Measurements from ENCODE around the gene SLC15A1. TPM values are rescaled to one million over a fixed set of nuclear protein-coding genes. Genes with fewer than 3 reads are reported as not detected.

The SLC15A1 gene
- total RNA-seq, 4 donors from 2014 or later = 0.57 TPM; not detected in 3

DNA sequence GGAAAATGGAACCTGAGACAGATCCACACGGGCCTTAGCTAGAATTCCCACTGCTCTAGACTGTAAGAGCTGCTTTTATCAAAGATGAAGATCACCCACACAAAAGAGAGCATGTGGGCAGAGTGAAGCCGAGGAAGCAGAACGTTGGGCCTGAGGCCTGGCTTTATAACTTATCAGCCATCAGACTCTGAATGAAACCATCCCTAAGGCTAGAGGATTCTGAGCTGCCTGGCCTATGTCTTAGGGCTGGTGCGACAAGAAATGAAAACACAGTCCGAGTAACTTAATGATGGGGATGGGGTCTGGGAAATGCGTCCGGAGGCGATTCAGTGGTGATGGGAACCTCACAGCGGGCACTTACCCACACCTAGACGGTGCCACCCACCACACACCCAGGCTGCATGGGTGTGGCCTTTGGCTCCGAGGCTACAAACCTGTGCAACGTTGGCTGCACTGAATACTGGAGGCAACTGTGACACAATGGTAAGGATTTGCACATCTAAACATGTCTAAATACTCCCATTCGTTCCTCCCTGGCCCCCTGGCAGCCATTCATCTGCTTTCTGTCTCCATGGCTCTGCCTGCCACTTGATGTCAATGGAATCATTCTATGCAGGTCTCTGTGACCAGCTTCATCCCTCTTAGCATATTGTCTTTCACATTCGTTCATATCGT, 62.0 kb downstream of the SLC15A1 start:
- Histone ChIP-seq H3K27ac (no peak overlapping the region), H3K9me3 (no peaks in the 10 kb centered on the region), H3K27me3 (peaks cover 3% of the 10 kb centered on the region), H3K4me1 (no peaks in the 10 kb centered on the region), H3K4me3 (no peak overlapping the region), H3K36me3 (no peaks in the 10 kb centered on the region)
- no peak for TF ChIP-seq EP300 (IDR thresholded peaks at IDR 0.05)
- TF ChIP-seq, protein P1, sequence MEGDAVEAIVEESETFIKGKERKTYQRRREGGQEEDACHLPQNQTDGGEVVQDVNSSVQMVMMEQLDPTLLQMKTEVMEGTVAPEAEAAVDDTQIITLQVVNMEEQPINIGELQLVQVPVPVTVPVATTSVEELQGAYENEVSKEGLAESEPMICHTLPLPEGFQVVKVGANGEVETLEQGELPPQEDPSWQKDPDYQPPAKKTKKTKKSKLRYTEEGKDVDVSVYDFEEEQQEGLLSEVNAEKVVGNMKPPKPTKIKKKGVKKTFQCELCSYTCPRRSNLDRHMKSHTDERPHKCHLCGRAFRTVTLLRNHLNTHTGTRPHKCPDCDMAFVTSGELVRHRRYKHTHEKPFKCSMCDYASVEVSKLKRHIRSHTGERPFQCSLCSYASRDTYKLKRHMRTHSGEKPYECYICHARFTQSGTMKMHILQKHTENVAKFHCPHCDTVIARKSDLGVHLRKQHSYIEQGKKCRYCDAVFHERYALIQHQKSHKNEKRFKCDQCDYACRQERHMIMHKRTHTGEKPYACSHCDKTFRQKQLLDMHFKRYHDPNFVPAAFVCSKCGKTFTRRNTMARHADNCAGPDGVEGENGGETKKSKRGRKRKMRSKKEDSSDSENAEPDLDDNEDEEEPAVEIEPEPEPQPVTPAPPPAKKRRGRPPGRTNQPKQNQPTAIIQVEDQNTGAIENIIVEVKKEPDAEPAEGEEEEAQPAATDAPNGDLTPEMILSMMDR (IDR thresholded peaks at IDR 0.05) = no peak
- TF ChIP-seq POLR2AphosphoS5 (IDR thresholded peaks at IDR 0.05) = no peak
- no peak for TF ChIP-seq POLR2A (IDR thresholded peaks at IDR 0.05)
- no peak for ATAC-seq
- 80 to 86% methylated on average over 9 to 15 of the region's 15 CpGs for WGBS, 2 donors (ENCODE audit: low coverage in 1 of 2)

DNA sequence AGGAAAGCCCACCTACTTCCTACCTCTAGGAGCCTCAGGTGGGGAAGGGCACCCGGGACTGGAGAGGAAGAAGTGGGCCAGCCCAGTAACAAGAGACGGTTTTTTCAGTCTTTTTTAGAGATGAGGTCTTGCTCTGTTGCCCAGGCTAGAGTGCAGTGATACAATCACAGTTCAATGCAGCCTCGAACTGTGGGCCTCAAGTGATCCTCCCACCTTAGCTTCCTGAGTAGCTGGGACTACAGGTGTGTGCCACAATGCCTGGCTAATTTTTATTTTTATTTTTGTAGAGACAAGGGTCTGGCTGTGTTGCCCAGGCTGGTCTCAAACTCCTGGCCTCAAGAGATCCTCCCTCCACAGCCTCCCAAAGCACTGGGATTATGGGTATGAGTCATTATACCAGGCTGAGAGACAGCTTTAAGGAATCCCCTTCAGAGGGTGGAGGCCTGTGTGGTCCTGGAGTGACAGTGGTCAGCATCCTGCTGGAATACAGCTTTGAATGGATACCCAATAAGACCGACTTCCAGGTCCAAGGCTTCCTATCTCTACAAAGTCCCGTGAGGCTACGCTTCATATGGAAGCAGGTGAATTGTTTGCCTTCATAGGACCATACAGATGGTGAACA, 63.0 kb downstream of the SLC15A1 start:
- Histone ChIP-seq H3K4me1 (no peaks in the 10 kb centered on the region), H3K36me3 (no peaks in the 10 kb centered on the region), H3K27me3 (no peaks in the 10 kb centered on the region), H3K9me3 (no peaks in the 10 kb centered on the region), H3K27ac (no peak overlapping the region), H3K4me3 (no peak overlapping the region)
- 80 to 86% methylated on average over 1 to 4 of the region's 6 CpGs for WGBS, 2 donors (ENCODE audit: low coverage in 1 of 2)
- TF ChIP-seq EP300 (IDR thresholded peaks at IDR 0.05) = no peak
- TF ChIP-seq POLR2AphosphoS5 (IDR thresholded peaks at IDR 0.05) = no peak
- TF ChIP-seq, protein P1 (IDR thresholded peaks at IDR 0.05) = no peak
- no peak for TF ChIP-seq POLR2A (IDR thresholded peaks at IDR 0.05)
- ATAC-seq = no peak

DNA sequence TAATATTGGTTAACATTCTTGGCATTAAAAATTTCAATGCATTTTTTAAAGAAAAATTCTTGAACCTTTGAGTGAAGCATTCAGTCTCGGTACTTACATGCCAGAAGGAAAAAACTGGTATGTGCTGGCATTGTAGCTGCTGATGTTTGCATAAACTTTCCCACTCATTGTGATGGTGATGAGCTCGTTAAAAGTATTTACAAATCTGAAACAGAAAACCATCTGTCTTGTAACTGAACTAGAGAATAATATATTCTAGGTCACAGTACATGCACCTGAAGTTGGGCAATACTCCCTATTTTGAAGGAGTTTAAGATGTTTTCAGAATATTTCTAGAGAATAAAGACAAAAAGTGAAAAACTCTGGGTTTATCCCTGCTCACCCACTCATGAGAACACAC, 64.1 kb downstream of the SLC15A1 start:
- Histone ChIP-seq H3K4me1 (no peaks in the 10 kb centered on the region), H3K27ac (no peak overlapping the region), H3K27me3 (no peaks in the 10 kb centered on the region), H3K9me3 (no peaks in the 10 kb centered on the region), H3K4me3 (no peak overlapping the region), H3K36me3 (no peaks in the 10 kb centered on the region)
- ATAC-seq = no peak
- TF ChIP-seq, protein P1 (IDR thresholded peaks at IDR 0.05) = no peak
- no peak for TF ChIP-seq POLR2AphosphoS5 (IDR thresholded peaks at IDR 0.05)
- TF ChIP-seq POLR2A (IDR thresholded peaks at IDR 0.05) = no peak
- TF ChIP-seq EP300 (IDR thresholded peaks at IDR 0.05) = no peak
- WGBS, 2 donors (ENCODE audit: low coverage in 1 of 2) = 34 to 45% methylated on average over 2 of the region's 2 CpGs

DNA sequence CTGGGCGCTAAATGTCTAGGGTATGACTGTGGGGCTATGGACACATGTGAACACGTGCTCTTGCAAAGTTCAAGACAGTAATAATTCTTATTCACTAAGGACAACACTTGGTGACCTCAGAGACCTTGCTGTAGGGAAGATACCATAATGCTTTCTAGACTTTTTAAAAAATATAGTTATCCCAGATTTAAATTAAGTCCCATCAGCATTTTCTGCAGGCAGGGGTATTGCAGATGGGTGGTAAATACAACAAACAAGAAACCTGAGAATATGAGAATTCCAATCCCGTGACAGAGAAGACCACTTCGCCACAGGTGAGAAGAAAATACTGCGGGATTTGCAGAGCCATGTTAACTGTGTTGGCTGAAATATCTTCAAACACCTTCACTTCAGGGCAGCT, 65.2 kb downstream of the SLC15A1 start:
- Histone ChIP-seq H3K27ac (no peak overlapping the region), H3K4me3 (no peak overlapping the region), H3K4me1 (no peaks in the 10 kb centered on the region), H3K36me3 (no peaks in the 10 kb centered on the region), H3K9me3 (no peaks in the 10 kb centered on the region), H3K27me3 (no peaks in the 10 kb centered on the region)
- whole genome bisulfite sequencing, 2 donors (ENCODE audit: low coverage in 1 of 2) = 74 to 77% methylated on average over 5 of the region's 5 CpGs
- no peak for ATAC-seq
- no peak for TF ChIP-seq POLR2AphosphoS5 (IDR thresholded peaks at IDR 0.05)
- TF ChIP-seq, protein P1 (IDR thresholded peaks at IDR 0.05) = no peak
- no peak for TF ChIP-seq EP300 (IDR thresholded peaks at IDR 0.05)
- TF ChIP-seq POLR2A (IDR thresholded peaks at IDR 0.05) = no peak

DNA sequence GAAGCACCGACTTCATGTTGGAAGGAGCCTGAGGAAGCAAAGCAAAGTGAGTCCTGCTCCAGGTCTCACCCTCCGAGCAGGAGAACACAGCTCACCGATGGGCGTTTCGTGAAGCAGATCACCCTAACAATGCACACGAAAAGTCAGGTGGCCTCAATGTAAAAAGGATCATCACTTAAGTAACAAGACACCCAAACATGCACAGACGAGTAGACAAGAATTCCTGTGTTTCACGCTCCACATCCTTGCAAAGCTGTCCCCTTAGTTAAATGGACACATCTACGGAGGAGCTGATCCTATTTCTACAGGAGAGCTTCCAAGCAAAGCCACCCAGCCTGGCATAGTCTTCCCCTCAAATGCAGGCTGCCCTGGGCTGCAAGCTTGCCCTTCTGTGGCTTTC, 66.2 kb downstream of the SLC15A1 start:
- 83 to 90% methylated on average over 4 to 7 of the region's 9 CpGs for WGBS, 2 donors (ENCODE audit: low coverage in 1 of 2)
- Histone ChIP-seq H3K4me1 (no peaks in the 10 kb centered on the region), H3K9me3 (no peaks in the 10 kb centered on the region), H3K36me3 (no peaks in the 10 kb centered on the region), H3K27ac (no peak overlapping the region), H3K4me3 (no peak overlapping the region), H3K27me3 (no peaks in the 10 kb centered on the region)
- TF ChIP-seq POLR2AphosphoS5 (IDR thresholded peaks at IDR 0.05) (no peak), POLR2A (IDR thresholded peaks at IDR 0.05) (no peak)
- ATAC-seq = no peak

All from gastroesophageal sphincter (tissue), 4 donors.